Measurements from ENCODE around the gene CAMK2B.

The CAMK2B gene

GRCh38 chr7:44318332-44318731 lies 7.1 kb downstream of the CAMK2B start:
- Histone ChIP-seq H3K9me2 (replicated peaks; ENCODE audit: insufficient read depth, low read length) (no peaks in the 10 kb centered on the region), H4K20me1 (ENCODE audit: low read depth, low read length) (no peaks in the 10 kb centered on the region), H3K4me3 (ENCODE audit: insufficient read depth, low read length, poor library complexity, severe bottlenecking) (no peak overlapping the region), H3F3A (ENCODE audit: insufficient read depth) (no peaks in the 10 kb centered on the region), H3K4me2 (ENCODE audit: low read depth, low read length, poor library complexity, severe bottlenecking) (no peak overlapping the region), H3K36me3 (ENCODE audit: low read length) (no peaks in the 10 kb centered on the region), H3K9ac (ENCODE audit: low read length) (no peak overlapping the region), H3K27me3 (ENCODE audit: low read length) (no peaks in the 10 kb centered on the region), H3K79me2 (ENCODE audit: insufficient read depth, low read length) (no peaks in the 10 kb centered on the region), H3K9me3 (ENCODE audit: insufficient read depth, low read length) (no peaks in the 10 kb centered on the region), H2AFZ (ENCODE audit: low read depth, low read length, severe bottlenecking) (no peak overlapping the region), H3K27ac (ENCODE audit: low read depth, low read length) (no peak overlapping the region)
- TF ChIP-seq, protein P1, sequence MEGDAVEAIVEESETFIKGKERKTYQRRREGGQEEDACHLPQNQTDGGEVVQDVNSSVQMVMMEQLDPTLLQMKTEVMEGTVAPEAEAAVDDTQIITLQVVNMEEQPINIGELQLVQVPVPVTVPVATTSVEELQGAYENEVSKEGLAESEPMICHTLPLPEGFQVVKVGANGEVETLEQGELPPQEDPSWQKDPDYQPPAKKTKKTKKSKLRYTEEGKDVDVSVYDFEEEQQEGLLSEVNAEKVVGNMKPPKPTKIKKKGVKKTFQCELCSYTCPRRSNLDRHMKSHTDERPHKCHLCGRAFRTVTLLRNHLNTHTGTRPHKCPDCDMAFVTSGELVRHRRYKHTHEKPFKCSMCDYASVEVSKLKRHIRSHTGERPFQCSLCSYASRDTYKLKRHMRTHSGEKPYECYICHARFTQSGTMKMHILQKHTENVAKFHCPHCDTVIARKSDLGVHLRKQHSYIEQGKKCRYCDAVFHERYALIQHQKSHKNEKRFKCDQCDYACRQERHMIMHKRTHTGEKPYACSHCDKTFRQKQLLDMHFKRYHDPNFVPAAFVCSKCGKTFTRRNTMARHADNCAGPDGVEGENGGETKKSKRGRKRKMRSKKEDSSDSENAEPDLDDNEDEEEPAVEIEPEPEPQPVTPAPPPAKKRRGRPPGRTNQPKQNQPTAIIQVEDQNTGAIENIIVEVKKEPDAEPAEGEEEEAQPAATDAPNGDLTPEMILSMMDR (IDR thresholded peaks at IDR 0.05; ENCODE audit: insufficient read depth, low read length, poor library complexity, severe bottlenecking), result no peak
- no peak for TF ChIP-seq EZH2phosphoT487 (conservative IDR thresholded peaks at IDR 0.05; ENCODE audit: low read length)

- no peak overlapping the region for H2AFZ ChIP-seq (ENCODE audit: low read depth, low read length, severe bottlenecking)
- TF ChIP-seq, protein P1 (IDR thresholded peaks at IDR 0.05; ENCODE audit: insufficient read depth, low read length, poor library complexity, severe bottlenecking), result no peak
- no peak for TF ChIP-seq EZH2phosphoT487 (conservative IDR thresholded peaks at IDR 0.05; ENCODE audit: low read length)
- H3K9ac ChIP-seq (ENCODE audit: low read length), result no peak overlapping the region
- no peak overlapping the region for H3K27ac ChIP-seq (ENCODE audit: low read depth, low read length)
- no peaks in the 10 kb centered on the region for H3K36me3 ChIP-seq (ENCODE audit: low read length)
- H3K9me2 ChIP-seq (replicated peaks; ENCODE audit: insufficient read depth, low read length), result no peaks in the 10 kb centered on the region
- H3K79me2 ChIP-seq (ENCODE audit: insufficient read depth, low read length), result no peaks in the 10 kb centered on the region
- no peaks in the 10 kb centered on the region for H4K20me1 ChIP-seq (ENCODE audit: low read depth, low read length)
- no peak overlapping the region for H3K4me3 ChIP-seq (ENCODE audit: insufficient read depth, low read length, poor library complexity, severe bottlenecking)
- H3K4me2 ChIP-seq (ENCODE audit: low read depth, low read length, poor library complexity, severe bottlenecking), result no peak overlapping the region
- no peaks in the 10 kb centered on the region for H3F3A ChIP-seq (ENCODE audit: insufficient read depth)
- no peaks in the 10 kb centered on the region for H3K27me3 ChIP-seq (ENCODE audit: low read length)
- H3K9me3 ChIP-seq (ENCODE audit: insufficient read depth, low read length), result no peaks in the 10 kb centered on the region
Observed at GRCh38 chr7:44315301-44315903, 10.0 kb downstream of the CAMK2B start.

DNA sequence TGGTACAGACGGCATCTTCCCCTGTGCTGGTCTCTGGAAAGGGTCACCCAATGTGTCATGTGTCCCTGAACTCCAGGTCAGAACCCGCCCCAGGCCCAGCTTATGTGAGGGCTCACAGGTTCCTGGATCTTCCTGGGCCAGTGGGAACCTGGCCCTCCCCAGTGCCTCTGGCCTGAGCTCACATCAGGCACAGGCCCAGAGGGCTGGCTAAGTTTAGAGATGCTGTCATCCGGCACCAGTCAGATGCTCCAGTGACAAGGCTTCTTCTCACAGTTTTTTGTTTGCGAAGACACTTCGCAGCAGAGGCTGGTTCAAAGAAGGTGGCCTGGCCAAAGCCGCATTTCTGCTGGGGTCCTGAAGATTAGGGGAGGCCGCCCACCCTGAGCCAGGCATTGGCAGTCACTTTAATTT lies 11.8 kb downstream of the CAMK2B start:
- H3K79me2 ChIP-seq (ENCODE audit: insufficient read depth, low read length), result no peaks in the 10 kb centered on the region
- no peaks in the 10 kb centered on the region for H3F3A ChIP-seq (ENCODE audit: insufficient read depth)
- H3K27me3 ChIP-seq (ENCODE audit: low read length), result no peaks in the 10 kb centered on the region
- H3K9ac ChIP-seq (ENCODE audit: low read length), result no peak overlapping the region
- H3K36me3 ChIP-seq (ENCODE audit: low read length), result no peaks in the 10 kb centered on the region
- no peak overlapping the region for H2AFZ ChIP-seq (ENCODE audit: low read depth, low read length, severe bottlenecking)
- no peaks in the 10 kb centered on the region for H3K9me2 ChIP-seq (replicated peaks; ENCODE audit: insufficient read depth, low read length)
- no peaks in the 10 kb centered on the region for H3K9me3 ChIP-seq (ENCODE audit: insufficient read depth, low read length)
- no peak overlapping the region for H3K4me2 ChIP-seq (ENCODE audit: low read depth, low read length, poor library complexity, severe bottlenecking)
- H3K27ac ChIP-seq (ENCODE audit: low read depth, low read length), result no peak overlapping the region
- TF ChIP-seq EZH2phosphoT487 (conservative IDR thresholded peaks at IDR 0.05; ENCODE audit: low read length), result no peak
- TF ChIP-seq, protein P1 (IDR thresholded peaks at IDR 0.05; ENCODE audit: insufficient read depth, low read length, poor library complexity, severe bottlenecking), result no peak
- H4K20me1 ChIP-seq (ENCODE audit: low read depth, low read length), result no peaks in the 10 kb centered on the region
- no peak overlapping the region for H3K4me3 ChIP-seq (ENCODE audit: insufficient read depth, low read length, poor library complexity, severe bottlenecking)
